Left colon (tissue), 2 donors: ENCODE measurements around the gene ZNF24. TPM values are rescaled to one million over a fixed set of nuclear protein-coding genes. Genes with fewer than 3 reads are reported as not detected.
A peak's percentile ranks its signal among the peaks of the same experiment; 100 is the strongest.

Source experiments
- ATAC-seq: fragments of 200-7000 bp; cut with Tn5 transposase; one replicate; pipeline ENCODE4 v1.9.1; 2020; ENCODE audit warnings: mild to moderate bottlenecking, moderate library complexity
- DNase-seq, 2 donors: peaks; one replicate each; pipeline ENCODE4 v3.0.0-alpha.2; 2020
- intact Hi-C, 2 donors: fragments of 100-400 bp; cut with DNase I in 1 of 2; cut with micrococcal nuclease in 1 of 2; formaldehyde crosslinking; loops; one replicate each; pipeline versions ENCODE4 v1.11.2 to v1.14.0; 2022; cut with DNase I, micrococcal nuclease
- total RNA-seq, 2 donors: library from RNA; stranded (reverse); fragmentation: NEBNext Ultra II Directional; extraction: Animal tissue kit (Norgen Biotek cat#: 25700); gene quantifications; one replicate each; pipeline ENCODE4 v1.2.1, GENCODE V29; 2021
- donor health status: DM: no; HTN: no; CAD: no.
- donor health status: DM: yes; HTN: yes; CAD: no.

Gene ZNF24
- total RNA-seq, 2 donors from 2014 or later = 39.3 to 43.6 TPM

- DNase-seq (no peak), ATAC-seq (no peak)
- intact Hi-C loops = no loop called here
Measured at GRCh38 chr18:35362531-35362930, 18.3 kb upstream of the ZNF24 start.

GRCh38 chr18:35361570-35362321, 17.5 kb upstream of the ZNF24 start:
- intact Hi-C loops = no loop called here
- no peak for ATAC-seq
- DNase-seq = no peak

GRCh38 chr18:35355140-35355618, 11.0 kb upstream of the ZNF24 start:
- ATAC-seq = peak; percentile 96
- intact Hi-C loops = no loop called here
- DNase-seq = peak; percentile 60 to 65

GRCh38 chr18:35352778-35353177, 8.6 kb upstream of the ZNF24 start:
- intact Hi-C loops = loop anchor here in 1 of 2 donors (5.0 kb wide), 1 partner anchor 120 kb away; no protein-coding TSS in a partner anchor
- DNase-seq (no peak), ATAC-seq (no peak)

- ATAC-seq (no peak), DNase-seq (no peak)
- intact Hi-C loops = loop anchor here in 1 of 2 donors (5.0 kb wide), 1 partner anchor 120 kb away; no protein-coding TSS in a partner anchor
Measured at GRCh38 chr18:35352283-35352682, 8.1 kb upstream of the ZNF24 start.

GRCh38 chr18:35348001-35348400, 3.8 kb upstream of the ZNF24 start:
- intact Hi-C loops = no loop called here
- ATAC-seq (no peak), DNase-seq (no peak)

- intact Hi-C loops = no loop called here
- no peak for ATAC-seq
- DNase-seq = no peak
Measured at GRCh38 chr18:35345950-35346349, 1.7 kb upstream of the ZNF24 start.

GRCh38 chr18:35345460-35345921, 1.3 kb upstream of the ZNF24 start:
- ATAC-seq = no peak
- no peak for DNase-seq
- intact Hi-C loops = no loop called here

- intact Hi-C loops = loop anchor here in 1 of 2 donors (5.0 kb wide), 1 partner anchor 338 kb away; no protein-coding TSS in a partner anchor
- ATAC-seq (no peak), DNase-seq (no peak)
Measured at GRCh38 chr18:35344736-35345459, 678 bp upstream of the ZNF24 start.

GRCh38 chr18:35343488-35343935, 708 bp downstream of the ZNF24 start:
- intact Hi-C loops = loop anchor here in 1 of 2 donors (5.0 kb wide), 1 partner anchor 336 kb away; no protein-coding TSS in a partner anchor
- ATAC-seq (no peak), DNase-seq (no peak)

GRCh38 chr18:35337286-35337685, 6.9 kb downstream of the ZNF24 start:
- ATAC-seq (no peak), DNase-seq (no peak)
- intact Hi-C loops = no loop called here

GRCh38 chr18:35335866-35336265, 8.4 kb downstream of the ZNF24 start:
- intact Hi-C loops = no loop called here
- ATAC-seq (no peak), DNase-seq (no peak)

- DNase-seq (no peak), ATAC-seq (no peak)
- intact Hi-C loops = no loop called here
Measured at GRCh38 chr18:35334821-35335220, 9.4 kb downstream of the ZNF24 start.

- intact Hi-C loops = no loop called here
- ATAC-seq = no peak
- no peak for DNase-seq
Measured at GRCh38 chr18:35334212-35334611, 10.0 kb downstream of the ZNF24 start.

GRCh38 chr18:35331367-35332087, 12.7 kb downstream of the ZNF24 start:
- intact Hi-C loops = no loop called here
- DNase-seq = no peak
- ATAC-seq = peak; percentile 21

- DNase-seq = no peak
- ATAC-seq = no peak
- intact Hi-C loops = no loop called here
Measured at GRCh38 chr18:35328868-35329267, 15.4 kb downstream of the ZNF24 start.

GRCh38 chr18:35326695-35327387, 17.4 kb downstream of the ZNF24 start:
- intact Hi-C loops = no loop called here
- no peak for ATAC-seq
- no peak for DNase-seq

GRCh38 chr18:35324926-35325655, 19.1 kb downstream of the ZNF24 start:
- DNase-seq (no peak), ATAC-seq (no peak)
- intact Hi-C loops = no loop called here
